K562 (cell line): Measurements from ENCODE around the gene IL4I1. TPM values are rescaled to one million over a fixed set of nuclear protein-coding genes. Genes with fewer than 3 reads are reported as not detected.

Experiments used
- ARID3B ChIP-seq: fragments of 250-450 bp; sonication (Bioruptor Pico); IDR thresholded peaks from 2 replicates; pipeline ENCODE4 v1.4.0; 2020; ENCODE audit warnings: borderline replicate concordance
- BCLAF1 ChIP-seq, 2 experiments: fragments of 450-650 bp in 1 of 2; IDR thresholded peaks; 2 replicates each; pipeline ENCODE4 v1.6.1; 2011 to 2017; ENCODE audit warnings: low read depth in 2 of 2, antibody characterized with exemption in 1 of 2, borderline replicate concordance in 1 of 2, low read length in 1 of 2, mild to moderate bottlenecking in 1 of 2, mixed read lengths in 1 of 2; ENCODE audit not compliant: control insufficient read depth in 1 of 2
- BHLHE40 ChIP-seq: IDR thresholded peaks from 2 replicates; pipeline ENCODE4 v1.6.1; 2011; ENCODE audit warnings: low read length, improper control_type of control experiment
- CEBPB ChIP-seq: fragments of 450-650 bp; IDR thresholded peaks from 2 replicates; pipeline ENCODE4 v1.6.1; 2016; ENCODE audit warnings: missing genetic modification characterization, missing compliant biosample characterization
- CREBBP ChIP-seq: IDR thresholded peaks from one replicate; pipeline ENCODE4 v1.6.1; 2012; ENCODE audit warnings: low read depth, mild to moderate bottlenecking, control low read depth, inconsistent platforms, low read length
- HDAC3 ChIP-seq: fragments of 450-650 bp; IDR thresholded peaks from 2 replicates; pipeline ENCODE4 v1.6.1; 2018; ENCODE audit warnings: borderline replicate concordance, mild to moderate bottlenecking, moderate library complexity; ENCODE audit not compliant: partially characterized antibody
- NR2C1 ChIP-seq, 2 experiments: fragments of 450-650 bp; IDR thresholded peaks; 2 replicates each; pipeline ENCODE4 v1.6.1; 2017; ENCODE audit warnings: mild to moderate bottlenecking in 2 of 2, antibody characterized with exemption in 1 of 2, inconsistent platforms in 1 of 2, missing compliant biosample characterization in 1 of 2, missing genetic modification characterization in 1 of 2
- VEZF1 ChIP-seq: fragments of 200-800 bp; sonication (Bioruptor generic); IDR thresholded peaks from 2 replicates; pipeline ENCODE4 v1.6.1; 2017; ENCODE audit warnings: missing genetic modification characterization, missing compliant biosample characterization
- ZFP1 ChIP-seq: fragments of 450-650 bp; formaldehyde crosslinking; IDR thresholded peaks from 2 replicates; pipeline ENCODE4 v1.4.0; 2020; ENCODE audit warnings: mild to moderate bottlenecking, mixed read lengths
- ZNF707 ChIP-seq: fragments of 250-450 bp; sonication (Bioruptor Pico); conservative IDR thresholded peaks from 2 replicates; pipeline ENCODE4 v1.8.0; 2022; ENCODE audit warnings: inconsistent platforms, mild to moderate bottlenecking, moderate library complexity
- ZNF766 ChIP-seq: fragments of 200-800 bp; sonication (Bioruptor generic); conservative IDR thresholded peaks from 2 replicates; pipeline ENCODE4 v1.6.1; 2016; ENCODE audit warnings: missing genetic modification characterization, missing compliant biosample characterization
- polyA plus RNA-seq, 8 experiments: library from polyadenylated mRNA; depleted of rRNA in 4 of 8; stranded (reverse) in 5 of 8; unstranded in 3 of 8; fragments of >200 nt; fragmentation: Nextera tagmentation in 2 of 8; fragmentation: Illumina TruSeq in 1 of 8; extraction: Ambion mirVana in 2 of 8; extraction: Trizol in 1 of 8; gene quantifications; 2 replicates each; pipeline versions ENCODE4 v1.2.1 to v1.2.3, GENCODE V29; 2011 to 2014; ENCODE audit warnings: inconsistent platforms in 1 of 8, missing spikeins in 1 of 8
- total RNA-seq, 7 experiments: library from RNA; depleted of rRNA in 6 of 7; stranded (reverse); fragments of >200 nt in 6 of 7; fragmentation: Illumina TruSeq in 2 of 7; extraction: Trizol in 2 of 7; gene quantifications; 2 replicates each; pipeline versions ENCODE4 v1.2.1 to v1.2.3, GENCODE V29; 2011 to 2021; ENCODE audit warnings: low replicate concordance in 1 of 7
- TF ChIP-seq, protein P1 (sequence below): sonication (generic); formaldehyde crosslinking; IDR thresholded peaks from 2 replicates; pipeline ENCODE4 v1.8.1; 2023; ENCODE audit warnings: mild to moderate bottlenecking, missing genetic modification reagents
- TF ChIP-seq, protein P2 (sequence below): fragments of 250-450 bp; sonication (Bioruptor Pico); IDR thresholded peaks from 2 replicates; pipeline ENCODE4 v1.9.0; 2021; ENCODE audit warnings: mild to moderate bottlenecking, inconsistent platforms

The IL4I1 gene
- total and polyA plus RNA-seq, 9 of the 15 experiments (the other 6 are each of a cell fraction or from before 2014, with no cell fraction given) = 0.06 to 0.95 (median 0.43) TPM; not detected in 2

DNA sequence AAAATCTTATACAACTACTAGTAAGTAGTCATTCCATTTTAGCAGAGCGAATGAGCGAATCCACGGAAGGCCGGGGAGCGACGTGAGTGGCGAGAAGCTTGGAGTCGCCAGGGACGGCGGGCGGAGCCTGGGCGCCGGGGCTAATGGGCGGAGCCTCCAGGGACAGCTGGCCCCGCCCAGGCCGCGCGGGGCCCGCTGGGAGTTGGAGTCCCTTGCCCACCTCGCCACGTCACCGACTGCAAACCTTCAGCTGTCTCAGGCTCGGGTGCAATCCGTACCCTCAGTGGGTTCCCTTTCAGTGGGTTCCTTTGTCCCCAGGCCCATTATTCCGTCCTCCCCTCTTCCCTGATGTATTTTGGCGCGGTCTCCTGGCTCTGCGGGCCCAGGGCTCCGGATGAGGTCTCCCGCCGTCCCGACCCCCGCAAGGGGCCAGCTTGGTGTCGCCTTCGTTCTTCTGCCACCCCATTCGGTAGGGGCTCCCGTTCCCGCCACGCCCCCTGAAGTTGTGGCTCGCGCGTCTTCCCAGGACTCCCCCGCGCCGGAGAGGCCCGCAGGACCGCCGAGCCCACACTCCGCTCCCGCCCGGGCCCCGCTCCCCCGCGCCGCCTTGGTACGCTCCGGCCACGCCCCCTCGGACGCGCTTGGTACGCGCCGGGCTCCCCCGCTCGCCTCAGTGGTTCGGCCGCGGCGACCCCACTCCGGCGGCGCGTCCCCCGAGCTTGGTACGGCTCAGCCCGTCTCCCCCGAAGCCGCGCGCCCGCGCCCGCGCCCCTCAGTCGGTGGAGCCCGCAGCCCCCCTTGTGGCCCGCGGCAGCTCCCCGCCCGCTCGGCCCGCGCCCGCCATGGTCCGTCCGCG, 46.0 kb downstream of the IL4I1 start, which contains the start of gene PTOV1 (continued):
- TF ChIP-seq, protein P1, sequence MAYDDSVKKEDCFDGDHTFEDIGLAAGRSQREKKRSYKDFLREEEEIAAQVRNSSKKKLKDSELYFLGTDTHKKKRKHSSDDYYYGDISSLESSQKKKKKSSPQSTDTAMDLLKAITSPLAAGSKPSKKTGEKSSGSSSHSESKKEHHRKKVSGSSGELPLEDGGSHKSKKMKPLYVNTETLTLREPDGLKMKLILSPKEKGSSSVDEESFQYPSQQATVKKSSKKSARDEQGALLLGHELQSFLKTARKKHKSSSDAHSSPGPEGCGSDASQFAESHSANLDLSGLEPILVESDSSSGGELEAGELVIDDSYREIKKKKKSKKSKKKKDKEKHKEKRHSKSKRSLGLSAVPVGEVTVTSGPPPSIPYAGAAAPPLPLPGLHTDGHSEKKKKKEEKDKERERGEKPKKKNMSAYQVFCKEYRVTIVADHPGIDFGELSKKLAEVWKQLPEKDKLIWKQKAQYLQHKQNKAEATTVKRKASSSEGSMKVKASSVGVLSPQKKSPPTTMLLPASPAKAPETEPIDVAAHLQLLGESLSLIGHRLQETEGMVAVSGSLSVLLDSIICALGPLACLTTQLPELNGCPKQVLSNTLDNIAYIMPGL (CRISPR knock-in tag) = peak; percentile 96
- TF ChIP-seq BHLHE40 (peak; percentile 94), ZNF766 (CRISPR knock-in tag) (peak; percentile 58; the same call in 1 of the 2 replicates), ARID3B (peak; percentile 34; the same call in 1 of the 2 replicates), ZFP1 (CRISPR knock-in tag) (no peak), HDAC3 (no peak), BCLAF1 (IDR thresholded peaks at IDR 0.05; ENCODE audit: borderline replicate concordance in 1 of 2, control insufficient read depth in 1 of 2, low read depth in 2 of 2, low read length in 1 of 2) (peak in 1 of 2 experiments; percentile 80; a peak in 1 of 4 replicates), VEZF1 (CRISPR knock-in tag) (no peak; the same call in none of the 2 replicates), ZNF707 (CRISPR knock-in tag) (no peak), NR2C1 (IDR thresholded peaks at IDR 0.05) (no peak), NR2C1 (tag; IDR thresholded peaks at IDR 0.05) (peak; percentile 69), CREBBP (no peak), CEBPB (no peak)
- TF ChIP-seq, protein P2, sequence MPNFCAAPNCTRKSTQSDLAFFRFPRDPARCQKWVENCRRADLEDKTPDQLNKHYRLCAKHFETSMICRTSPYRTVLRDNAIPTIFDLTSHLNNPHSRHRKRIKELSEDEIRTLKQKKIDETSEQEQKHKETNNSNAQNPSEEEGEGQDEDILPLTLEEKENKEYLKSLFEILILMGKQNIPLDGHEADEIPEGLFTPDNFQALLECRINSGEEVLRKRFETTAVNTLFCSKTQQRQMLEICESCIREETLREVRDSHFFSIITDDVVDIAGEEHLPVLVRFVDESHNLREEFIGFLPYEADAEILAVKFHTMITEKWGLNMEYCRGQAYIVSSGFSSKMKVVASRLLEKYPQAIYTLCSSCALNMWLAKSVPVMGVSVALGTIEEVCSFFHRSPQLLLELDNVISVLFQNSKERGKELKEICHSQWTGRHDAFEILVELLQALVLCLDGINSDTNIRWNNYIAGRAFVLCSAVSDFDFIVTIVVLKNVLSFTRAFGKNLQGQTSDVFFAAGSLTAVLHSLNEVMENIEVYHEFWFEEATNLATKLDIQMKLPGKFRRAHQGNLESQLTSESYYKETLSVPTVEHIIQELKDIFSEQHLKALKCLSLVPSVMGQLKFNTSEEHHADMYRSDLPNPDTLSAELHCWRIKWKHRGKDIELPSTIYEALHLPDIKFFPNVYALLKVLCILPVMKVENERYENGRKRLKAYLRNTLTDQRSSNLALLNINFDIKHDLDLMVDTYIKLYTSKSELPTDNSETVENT = peak; percentile 86
